GM23338 (cell line): ENCODE results near the gene RNF11. TPM values are rescaled to one million over a fixed set of nuclear protein-coding genes. Genes with fewer than 3 reads are reported as not detected.

ENCODE experiments used
- ATAC-seq: fragments of 200-7000 bp; cut with Tn5 transposase; 3 replicates; pipeline ENCODE4 v1.9.1; 2020
- DNase-seq: peaks from one replicate; pipeline ENCODE4 v3.0.0-alpha.2; 2015; ENCODE audit warnings: low spot score
- H2AFZ ChIP-seq: fragments of 200-600 bp; sonication (generic); 2 replicates; pipeline ENCODE4 v1.8.0; 2016; ENCODE audit warnings: antibody characterized with exemption, mild to moderate bottlenecking, moderate library complexity
- H3F3A ChIP-seq: fragments of 200-600 bp; sonication (generic); replicated peaks from 2 replicates; pipeline ENCODE4 v1.8.0; 2017; ENCODE audit warnings: antibody characterized with exemption, mixed run types, low read depth
- H3K27ac ChIP-seq: fragments of 200-600 bp; sonication (generic); 2 replicates; pipeline ENCODE4 v1.6.1; 2016; ENCODE audit warnings: low read depth
- H3K27me3 ChIP-seq: fragments of 200-600 bp; sonication (generic); 2 replicates; pipeline ENCODE4 v1.8.0; 2016; ENCODE audit warnings: mild to moderate bottlenecking, mixed run types, moderate library complexity; ENCODE audit not compliant: insufficient read depth
- H3K36me3 ChIP-seq: fragments of 200-600 bp; sonication (generic); 2 replicates; pipeline ENCODE4 v1.8.0; 2016; ENCODE audit warnings: mild to moderate bottlenecking; ENCODE audit not compliant: insufficient read depth
- H3K4me1 ChIP-seq: fragments of 200-600 bp; sonication (generic); 2 replicates; pipeline ENCODE4 v1.8.0; 2016; ENCODE audit warnings: mild to moderate bottlenecking, moderate library complexity; ENCODE audit not compliant: insufficient read depth
- H3K4me2 ChIP-seq: fragments of 200-600 bp; sonication (generic); 2 replicates; pipeline ENCODE4 v1.7.1; 2017; ENCODE audit warnings: mixed run types
- H3K4me3 ChIP-seq: fragments of 200-600 bp; sonication (generic); 2 replicates; pipeline ENCODE4 v1.6.1; 2016; ENCODE audit warnings: mixed run types
- H3K79me2 ChIP-seq: fragments of 200-600 bp; sonication (generic); replicated peaks from 2 replicates; pipeline ENCODE4 v1.8.0; 2017; ENCODE audit warnings: mild to moderate bottlenecking; ENCODE audit not compliant: insufficient read depth
- H3K9me2 ChIP-seq: fragments of 200-600 bp; sonication (generic); 2 replicates; pipeline ENCODE4 v1.8.0; 2017; ENCODE audit not compliant: insufficient read depth
- H4K20me1 ChIP-seq: fragments of 200-600 bp; sonication (generic); replicated peaks from 2 replicates; pipeline ENCODE4 v1.8.0; 2017; ENCODE audit warnings: mild to moderate bottlenecking; ENCODE audit not compliant: insufficient read depth
- H3K27ac Mint-ChIP-seq: 2 replicates; pipeline ENCODE4 v1.8.0; 2020; ENCODE audit warnings: inconsistent platforms, mild to moderate bottlenecking, moderate library complexity, mixed read lengths
- H3K27me3 Mint-ChIP-seq: 3 replicates; pipeline ENCODE4 v1.8.0; 2022; ENCODE audit warnings: low read depth, mild to moderate bottlenecking, moderate library complexity, mixed read lengths, inconsistent platforms; ENCODE audit not compliant: insufficient read depth, poor library complexity
- H3K36me3 Mint-ChIP-seq: 3 replicates; pipeline ENCODE4 v1.8.0; 2021; ENCODE audit warnings: low read depth, mild to moderate bottlenecking, inconsistent platforms, moderate library complexity, mixed read lengths
- H3K4me1 Mint-ChIP-seq: 3 replicates; pipeline ENCODE4 v1.8.0; 2020; ENCODE audit warnings: mild to moderate bottlenecking, inconsistent platforms, mixed read lengths
- H3K4me3 Mint-ChIP-seq: 3 replicates; pipeline ENCODE4 v1.8.0; 2021; ENCODE audit warnings: moderate library complexity, mild to moderate bottlenecking, inconsistent platforms, mixed read lengths
- H3K9me3 Mint-ChIP-seq: 3 replicates; pipeline ENCODE4 v1.8.0; 2020; ENCODE audit warnings: moderate library complexity, mild to moderate bottlenecking, inconsistent platforms, mixed read lengths
- CREB1 ChIP-seq: fragments of 250-450 bp; sonication (Bioruptor Pico); IDR thresholded peaks from 2 replicates; pipeline ENCODE4 v1.5.0; 2020; ENCODE audit warnings: low read depth, mild to moderate bottlenecking, moderate library complexity
- EZH2 ChIP-seq: fragments of 200-600 bp; sonication (generic); IDR thresholded peaks from one replicate; pipeline ENCODE4 v1.8.0; 2017; ENCODE audit warnings: antibody characterized with exemption, mild to moderate bottlenecking, low read depth; ENCODE audit not compliant: unreplicated experiment
- EZH2phosphoT487 ChIP-seq: fragments of 200-600 bp; sonication (generic); IDR thresholded peaks from one replicate; pipeline ENCODE4 v1.8.1; 2018; ENCODE audit warnings: antibody characterized with exemption; ENCODE audit not compliant: unreplicated experiment
- JUNB ChIP-seq: IDR thresholded peaks from one replicate; pipeline ENCODE4 v1.6.1; 2016; ENCODE audit warnings: antibody characterized with exemption; ENCODE audit not compliant: unreplicated experiment
- NANOG ChIP-seq: IDR thresholded peaks from 2 replicates; pipeline ENCODE4 v1.6.1; 2016; ENCODE audit warnings: antibody characterized with exemption, borderline replicate concordance
- POLR2AphosphoS5 ChIP-seq: IDR thresholded peaks from 2 replicates; pipeline ENCODE4 v1.6.1; 2016; ENCODE audit warnings: antibody characterized with exemption, low read depth
- STAT1 ChIP-seq: IDR thresholded peaks from one replicate; pipeline ENCODE4 v1.6.1; 2016; ENCODE audit warnings: antibody characterized with exemption; ENCODE audit not compliant: unreplicated experiment
- ZNF114 ChIP-seq: fragments of 250-450 bp; sonication (Bioruptor Pico); IDR thresholded peaks from 2 replicates; pipeline ENCODE4 v1.5.0; 2020; ENCODE audit warnings: mild to moderate bottlenecking, moderate library complexity
- ZNF331 ChIP-seq: fragments of 250-450 bp; sonication (Bioruptor Pico); IDR thresholded peaks from 2 replicates; pipeline ENCODE4 v1.5.0; 2020; ENCODE audit warnings: low read depth, mild to moderate bottlenecking, moderate library complexity
- polyA plus RNA-seq: library from polyadenylated mRNA; unstranded; fragments of >200 nt; fragmentation: Nextera tagmentation; extraction: Ambion mirVana; gene quantifications from 2 replicates; pipeline ENCODE4 v1.2.1, GENCODE V29; 2016
- total RNA-seq: library from RNA; depleted of rRNA; stranded (reverse); fragments of >200 nt; shearing (Covaris generic); gene quantifications from 2 replicates; pipeline ENCODE4 v1.2.3, GENCODE V29; 2014
- TF ChIP-seq, protein P1 (sequence below): IDR thresholded peaks from one replicate; pipeline ENCODE4 v1.6.1; 2018; ENCODE audit warnings: antibody characterized with exemption; ENCODE audit not compliant: unreplicated experiment
- TF ChIP-seq, protein P2 (sequence below): IDR thresholded peaks from 2 replicates; pipeline ENCODE4 v1.6.1; 2016; ENCODE audit warnings: antibody characterized with exemption
- TF ChIP-seq, protein P3 (sequence below), 2 experiments: fragments of 200-600 bp in 1 of 2; sonication (generic) in 1 of 2; conservative IDR thresholded peaks; 2 replicates each; pipeline versions ENCODE4 v1.5.1 to v1.6.1; 2016 to 2017; ENCODE audit warnings: antibody characterized with exemption in 2 of 2, low read depth in 2 of 2, mild to moderate bottlenecking in 2 of 2, moderate library complexity in 1 of 2
- TF ChIP-seq, protein P4 (sequence below): fragments of 250-450 bp; sonication (Bioruptor Pico); IDR thresholded peaks from 2 replicates; pipeline ENCODE4 v1.5.0; 2020; ENCODE audit warnings: mild to moderate bottlenecking, moderate library complexity

Gene RNF11
- total and polyA plus RNA-seq, 2 experiments from 2014 or later: 22.3 to 43.0 TPM

DNA sequence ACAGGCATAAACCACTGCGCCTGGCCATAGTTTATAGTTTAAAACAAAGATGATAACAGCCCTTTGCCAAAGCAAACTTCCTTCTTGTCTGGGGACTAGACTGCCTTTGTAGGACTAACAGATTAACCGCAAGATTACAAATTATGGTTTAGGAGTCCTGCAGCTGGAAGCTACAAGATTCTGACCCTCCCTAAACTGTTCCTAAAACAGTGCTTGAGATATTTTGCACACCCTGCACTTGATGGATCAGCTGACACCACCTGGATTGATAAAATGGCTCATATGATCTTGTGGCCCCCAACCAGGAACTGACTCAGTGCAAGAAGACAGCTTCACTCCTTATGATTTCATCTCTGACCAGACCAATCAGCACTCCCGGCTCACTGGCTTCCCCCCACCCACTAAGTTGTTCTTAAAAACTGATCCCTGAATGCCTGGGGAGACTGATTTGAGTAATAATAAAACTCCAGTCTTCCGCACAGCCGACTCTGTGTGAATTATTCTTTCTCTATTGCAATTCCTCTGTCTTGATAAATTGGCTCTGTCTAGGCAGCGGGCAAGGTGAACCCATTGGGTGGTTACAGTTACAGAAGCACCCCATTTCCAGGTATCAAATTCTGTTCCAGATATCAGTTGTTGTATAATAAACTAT, 13.8 kb upstream of the RNF11 start:
- no peak overlapping the region for H3K27ac ChIP-seq
- no peak overlapping the region for H3K4me2 ChIP-seq
- H2AFZ ChIP-seq: no peak overlapping the region
- H3K36me3 ChIP-seq: no peaks in the 10 kb centered on the region
- H3K9me2 ChIP-seq: no peaks in the 10 kb centered on the region
- DNase-seq: no peak
- Mint-ChIP-seq H3K36me3 (no peaks in the 10 kb centered on the region), H3K4me1 (peaks cover 3% of the 10 kb centered on the region; the same call in 2 of the 3 replicates), H3K4me3 (no peak overlapping the region), H3K9me3 (no peaks in the 10 kb centered on the region), H3K27me3 (peaks cover 4% of the 10 kb centered on the region), H3K27ac (no peak overlapping the region)
- H3K4me1 ChIP-seq: peaks cover 5% of the 10 kb centered on the region; the same call in 1 of the 2 replicates
- H3K4me3 ChIP-seq: no peak overlapping the region
- no peak for TF ChIP-seq EZH2
- TF ChIP-seq, protein P1, sequence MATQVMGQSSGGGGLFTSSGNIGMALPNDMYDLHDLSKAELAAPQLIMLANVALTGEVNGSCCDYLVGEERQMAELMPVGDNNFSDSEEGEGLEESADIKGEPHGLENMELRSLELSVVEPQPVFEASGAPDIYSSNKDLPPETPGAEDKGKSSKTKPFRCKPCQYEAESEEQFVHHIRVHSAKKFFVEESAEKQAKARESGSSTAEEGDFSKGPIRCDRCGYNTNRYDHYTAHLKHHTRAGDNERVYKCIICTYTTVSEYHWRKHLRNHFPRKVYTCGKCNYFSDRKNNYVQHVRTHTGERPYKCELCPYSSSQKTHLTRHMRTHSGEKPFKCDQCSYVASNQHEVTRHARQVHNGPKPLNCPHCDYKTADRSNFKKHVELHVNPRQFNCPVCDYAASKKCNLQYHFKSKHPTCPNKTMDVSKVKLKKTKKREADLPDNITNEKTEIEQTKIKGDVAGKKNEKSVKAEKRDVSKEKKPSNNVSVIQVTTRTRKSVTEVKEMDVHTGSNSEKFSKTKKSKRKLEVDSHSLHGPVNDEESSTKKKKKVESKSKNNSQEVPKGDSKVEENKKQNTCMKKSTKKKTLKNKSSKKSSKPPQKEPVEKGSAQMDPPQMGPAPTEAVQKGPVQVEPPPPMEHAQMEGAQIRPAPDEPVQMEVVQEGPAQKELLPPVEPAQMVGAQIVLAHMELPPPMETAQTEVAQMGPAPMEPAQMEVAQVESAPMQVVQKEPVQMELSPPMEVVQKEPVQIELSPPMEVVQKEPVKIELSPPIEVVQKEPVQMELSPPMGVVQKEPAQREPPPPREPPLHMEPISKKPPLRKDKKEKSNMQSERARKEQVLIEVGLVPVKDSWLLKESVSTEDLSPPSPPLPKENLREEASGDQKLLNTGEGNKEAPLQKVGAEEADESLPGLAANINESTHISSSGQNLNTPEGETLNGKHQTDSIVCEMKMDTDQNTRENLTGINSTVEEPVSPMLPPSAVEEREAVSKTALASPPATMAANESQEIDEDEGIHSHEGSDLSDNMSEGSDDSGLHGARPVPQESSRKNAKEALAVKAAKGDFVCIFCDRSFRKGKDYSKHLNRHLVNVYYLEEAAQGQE: no peak
- TF ChIP-seq ZNF114 (CRISPR knock-in tag): no peak
- no peak for TF ChIP-seq JUNB
- TF ChIP-seq, protein P2, sequence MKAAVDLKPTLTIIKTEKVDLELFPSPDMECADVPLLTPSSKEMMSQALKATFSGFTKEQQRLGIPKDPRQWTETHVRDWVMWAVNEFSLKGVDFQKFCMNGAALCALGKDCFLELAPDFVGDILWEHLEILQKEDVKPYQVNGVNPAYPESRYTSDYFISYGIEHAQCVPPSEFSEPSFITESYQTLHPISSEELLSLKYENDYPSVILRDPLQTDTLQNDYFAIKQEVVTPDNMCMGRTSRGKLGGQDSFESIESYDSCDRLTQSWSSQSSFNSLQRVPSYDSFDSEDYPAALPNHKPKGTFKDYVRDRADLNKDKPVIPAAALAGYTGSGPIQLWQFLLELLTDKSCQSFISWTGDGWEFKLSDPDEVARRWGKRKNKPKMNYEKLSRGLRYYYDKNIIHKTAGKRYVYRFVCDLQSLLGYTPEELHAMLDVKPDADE: no peak
- TF ChIP-seq, protein P3, sequence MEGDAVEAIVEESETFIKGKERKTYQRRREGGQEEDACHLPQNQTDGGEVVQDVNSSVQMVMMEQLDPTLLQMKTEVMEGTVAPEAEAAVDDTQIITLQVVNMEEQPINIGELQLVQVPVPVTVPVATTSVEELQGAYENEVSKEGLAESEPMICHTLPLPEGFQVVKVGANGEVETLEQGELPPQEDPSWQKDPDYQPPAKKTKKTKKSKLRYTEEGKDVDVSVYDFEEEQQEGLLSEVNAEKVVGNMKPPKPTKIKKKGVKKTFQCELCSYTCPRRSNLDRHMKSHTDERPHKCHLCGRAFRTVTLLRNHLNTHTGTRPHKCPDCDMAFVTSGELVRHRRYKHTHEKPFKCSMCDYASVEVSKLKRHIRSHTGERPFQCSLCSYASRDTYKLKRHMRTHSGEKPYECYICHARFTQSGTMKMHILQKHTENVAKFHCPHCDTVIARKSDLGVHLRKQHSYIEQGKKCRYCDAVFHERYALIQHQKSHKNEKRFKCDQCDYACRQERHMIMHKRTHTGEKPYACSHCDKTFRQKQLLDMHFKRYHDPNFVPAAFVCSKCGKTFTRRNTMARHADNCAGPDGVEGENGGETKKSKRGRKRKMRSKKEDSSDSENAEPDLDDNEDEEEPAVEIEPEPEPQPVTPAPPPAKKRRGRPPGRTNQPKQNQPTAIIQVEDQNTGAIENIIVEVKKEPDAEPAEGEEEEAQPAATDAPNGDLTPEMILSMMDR (conservative IDR thresholded peaks at IDR 0.05; ENCODE audit: low read depth in 2 of 2): no peak
- no peak for TF ChIP-seq ZNF331 (CRISPR knock-in tag)
- no peak for TF ChIP-seq EZH2phosphoT487
- TF ChIP-seq CREB1 (CRISPR knock-in tag): no peak
- TF ChIP-seq, protein P4, sequence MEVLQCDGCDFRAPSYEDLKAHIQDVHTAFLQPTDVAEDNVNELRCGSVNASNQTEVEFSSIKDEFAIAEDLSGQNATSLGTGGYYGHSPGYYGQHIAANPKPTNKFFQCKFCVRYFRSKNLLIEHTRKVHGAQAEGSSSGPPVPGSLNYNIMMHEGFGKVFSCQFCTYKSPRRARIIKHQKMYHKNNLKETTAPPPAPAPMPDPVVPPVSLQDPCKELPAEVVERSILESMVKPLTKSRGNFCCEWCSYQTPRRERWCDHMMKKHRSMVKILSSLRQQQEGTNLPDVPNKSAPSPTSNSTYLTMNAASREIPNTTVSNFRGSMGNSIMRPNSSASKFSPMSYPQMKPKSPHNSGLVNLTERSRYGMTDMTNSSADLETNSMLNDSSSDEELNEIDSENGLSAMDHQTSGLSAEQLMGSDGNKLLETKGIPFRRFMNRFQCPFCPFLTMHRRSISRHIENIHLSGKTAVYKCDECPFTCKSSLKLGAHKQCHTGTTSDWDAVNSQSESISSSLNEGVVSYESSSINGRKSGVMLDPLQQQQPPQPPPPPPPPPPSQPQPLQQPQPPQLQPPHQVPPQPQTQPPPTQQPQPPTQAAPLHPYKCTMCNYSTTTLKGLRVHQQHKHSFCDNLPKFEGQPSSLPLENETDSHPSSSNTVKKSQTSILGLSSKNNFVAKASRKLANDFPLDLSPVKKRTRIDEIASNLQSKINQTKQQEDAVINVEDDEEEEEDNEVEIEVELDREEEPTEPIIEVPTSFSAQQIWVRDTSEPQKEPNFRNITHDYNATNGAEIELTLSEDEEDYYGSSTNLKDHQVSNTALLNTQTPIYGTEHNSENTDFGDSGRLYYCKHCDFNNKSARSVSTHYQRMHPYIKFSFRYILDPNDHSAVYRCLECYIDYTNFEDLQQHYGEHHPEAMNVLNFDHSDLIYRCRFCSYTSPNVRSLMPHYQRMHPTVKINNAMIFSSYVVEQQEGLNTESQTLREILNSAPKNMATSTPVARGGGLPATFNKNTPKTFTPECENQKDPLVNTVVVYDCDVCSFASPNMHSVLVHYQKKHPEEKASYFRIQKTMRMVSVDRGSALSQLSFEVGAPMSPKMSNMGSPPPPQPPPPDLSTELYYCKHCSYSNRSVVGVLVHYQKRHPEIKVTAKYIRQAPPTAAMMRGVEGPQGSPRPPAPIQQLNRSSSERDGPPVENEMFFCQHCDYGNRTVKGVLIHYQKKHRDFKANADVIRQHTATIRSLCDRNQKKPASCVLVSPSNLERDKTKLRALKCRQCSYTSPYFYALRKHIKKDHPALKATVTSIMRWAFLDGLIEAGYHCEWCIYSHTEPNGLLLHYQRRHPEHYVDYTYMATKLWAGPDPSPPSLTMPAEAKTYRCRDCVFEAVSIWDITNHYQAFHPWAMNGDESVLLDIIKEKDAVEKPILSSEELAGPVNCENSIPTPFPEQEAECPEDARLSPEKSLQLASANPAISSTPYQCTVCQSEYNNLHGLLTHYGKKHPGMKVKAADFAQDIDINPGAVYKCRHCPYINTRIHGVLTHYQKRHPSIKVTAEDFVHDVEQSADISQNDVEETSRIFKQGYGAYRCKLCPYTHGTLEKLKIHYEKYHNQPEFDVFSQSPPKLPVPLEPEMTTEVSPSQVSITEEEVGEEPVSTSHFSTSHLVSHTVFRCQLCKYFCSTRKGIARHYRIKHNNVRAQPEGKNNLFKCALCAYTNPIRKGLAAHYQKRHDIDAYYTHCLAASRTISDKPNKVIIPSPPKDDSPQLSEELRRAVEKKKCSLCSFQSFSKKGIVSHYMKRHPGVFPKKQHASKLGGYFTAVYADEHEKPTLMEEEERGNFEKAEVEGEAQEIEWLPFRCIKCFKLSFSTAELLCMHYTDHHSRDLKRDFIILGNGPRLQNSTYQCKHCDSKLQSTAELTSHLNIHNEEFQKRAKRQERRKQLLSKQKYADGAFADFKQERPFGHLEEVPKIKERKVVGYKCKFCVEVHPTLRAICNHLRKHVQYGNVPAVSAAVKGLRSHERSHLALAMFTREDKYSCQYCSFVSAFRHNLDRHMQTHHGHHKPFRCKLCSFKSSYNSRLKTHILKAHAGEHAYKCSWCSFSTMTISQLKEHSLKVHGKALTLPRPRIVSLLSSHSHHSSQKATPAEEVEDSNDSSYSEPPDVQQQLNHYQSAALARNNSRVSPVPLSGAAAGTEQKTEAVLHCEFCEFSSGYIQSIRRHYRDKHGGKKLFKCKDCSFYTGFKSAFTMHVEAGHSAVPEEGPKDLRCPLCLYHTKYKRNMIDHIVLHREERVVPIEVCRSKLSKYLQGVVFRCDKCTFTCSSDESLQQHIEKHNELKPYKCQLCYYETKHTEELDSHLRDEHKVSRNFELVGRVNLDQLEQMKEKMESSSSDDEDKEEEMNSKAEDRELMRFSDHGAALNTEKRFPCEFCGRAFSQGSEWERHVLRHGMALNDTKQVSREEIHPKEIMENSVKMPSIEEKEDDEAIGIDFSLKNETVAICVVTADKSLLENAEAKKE: no peak
- no peak for TF ChIP-seq NANOG
- TF ChIP-seq POLR2AphosphoS5: no peak
- no peak for TF ChIP-seq STAT1
- H3K79me2 ChIP-seq: no peaks in the 10 kb centered on the region
- ATAC-seq: no peak
- no peaks in the 10 kb centered on the region for H4K20me1 ChIP-seq
- no peaks in the 10 kb centered on the region for H3F3A ChIP-seq
- H3K27me3 ChIP-seq: no peaks in the 10 kb centered on the region
